ENCODE data around the gene ENC1. TPM values are rescaled to one million over a fixed set of nuclear protein-coding genes. Genes with fewer than 3 reads are reported as not detected.

The ENC1 gene
- total and polyA plus RNA-seq, 2 of the 4 experiments (the other 2 are of a cell fraction), result 25.6 to 70.8 TPM

DNA sequence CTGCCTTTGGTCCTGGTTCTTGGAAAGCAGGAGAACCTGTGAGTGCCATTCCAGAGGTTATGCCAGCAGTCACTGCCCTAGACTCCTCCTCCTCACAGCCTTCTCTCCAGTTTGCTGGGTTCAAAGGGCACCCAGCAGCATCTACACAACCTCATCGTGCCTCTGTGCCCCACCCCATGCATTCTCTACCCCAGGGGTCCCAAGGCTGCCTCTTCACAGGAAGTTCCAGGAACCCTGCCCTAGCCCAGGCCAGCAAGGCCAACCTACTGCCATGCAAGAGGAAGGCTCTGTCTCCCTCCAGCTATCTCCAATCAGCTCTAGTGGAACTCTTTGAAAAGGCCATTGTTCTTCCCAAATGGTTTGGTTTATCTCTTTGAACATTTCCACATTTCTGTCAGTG is 21.2 kb downstream of the ENC1 start:
- POLR2A ChIA-PET (ENCODE audit: unreplicated experiment), result no interaction called here
- dilution Hi-C loops (cut with HindIII; ENCODE audit: low sequenced_read_pairs, unreplicated experiment), result no loop called here
- H3K18ac ChIP-seq (ENCODE audit: low read depth, low read length), result no peak overlapping the region

More for the DNA sequence above, 21.2 kb downstream of the ENC1 start:
- H3K79me1 ChIP-seq (ENCODE audit: low read depth in 1 of 2, low read length in 2 of 2), result no peaks in the 10 kb centered on the region
- TF ChIP-seq CHD1 (IDR thresholded peaks at IDR 0.05; ENCODE audit: low read depth, low read length) (no peak), CEBPB (IDR thresholded peaks at IDR 0.05; ENCODE audit: low read depth, low read length) (no peak), USF2 (IDR thresholded peaks at IDR 0.05; ENCODE audit: low read depth, low read length) (no peak), RCOR1 (IDR thresholded peaks at IDR 0.05; ENCODE audit: insufficient replicate concordance, low read length) (no peak), RAD21 (IDR thresholded peaks at IDR 0.05; ENCODE audit: low read length) (no peak), FOS (IDR thresholded peaks at IDR 0.05; ENCODE audit: low read depth, low read length) (no peak), NFE2L2 (IDR thresholded peaks at IDR 0.05; ENCODE audit: low read depth, low read length) (no peak), MAZ (IDR thresholded peaks at IDR 0.05; ENCODE audit: borderline replicate concordance, low read depth, low read length) (no peak), CTCF (conservative IDR thresholded peaks at IDR 0.05; ENCODE audit: low read depth, low read length) (no peak), POLR2A (IDR thresholded peaks at IDR 0.05; ENCODE audit: low read depth, low read length) (no peak)
- TF ChIP-seq, protein P1, sequence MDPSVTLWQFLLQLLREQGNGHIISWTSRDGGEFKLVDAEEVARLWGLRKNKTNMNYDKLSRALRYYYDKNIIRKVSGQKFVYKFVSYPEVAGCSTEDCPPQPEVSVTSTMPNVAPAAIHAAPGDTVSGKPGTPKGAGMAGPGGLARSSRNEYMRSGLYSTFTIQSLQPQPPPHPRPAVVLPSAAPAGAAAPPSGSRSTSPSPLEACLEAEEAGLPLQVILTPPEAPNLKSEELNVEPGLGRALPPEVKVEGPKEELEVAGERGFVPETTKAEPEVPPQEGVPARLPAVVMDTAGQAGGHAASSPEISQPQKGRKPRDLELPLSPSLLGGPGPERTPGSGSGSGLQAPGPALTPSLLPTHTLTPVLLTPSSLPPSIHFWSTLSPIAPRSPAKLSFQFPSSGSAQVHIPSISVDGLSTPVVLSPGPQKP (IDR thresholded peaks at IDR 0.05; ENCODE audit: borderline replicate concordance, low read depth, low read length), result no peak
- no peaks in the 10 kb centered on the region for H4K20me1 ChIP-seq (ENCODE audit: insufficient read depth, low read length)
- BruUV-seq (replicated peaks), result no TSS peak
- peak overlapping the region; percentile 24; the same call in 1 of the 2 replicates for H2AK5ac ChIP-seq (ENCODE audit: low read depth, low read length)
- no peak overlapping the region for H2AK9ac ChIP-seq (replicated peaks; ENCODE audit: low read depth, low read length, poor library complexity)
- H3K56ac ChIP-seq (ENCODE audit: extremely low read depth, insufficient read depth, low read length), result no peak overlapping the region
- H3K27me3 ChIP-seq (ENCODE audit: control insufficient read depth, insufficient read depth, low read length), result peaks cover 6% of the 10 kb centered on the region
- intact Hi-C loops (cut with micrococcal nuclease), result no loop called here
- H2AFZ ChIP-seq (replicated peaks; ENCODE audit: low read length, poor library complexity), result no peak overlapping the region
- no peak overlapping the region for H4K91ac ChIP-seq (ENCODE audit: insufficient read depth, low read depth, low read length)
- H2BK20ac ChIP-seq (ENCODE audit: low read depth, low read length), result no peak overlapping the region
- in situ Hi-C loops (cut with MboI; ENCODE audit: low sequenced_read_pairs), result no loop called here
- H3K4me1 ChIP-seq (ENCODE audit: control insufficient read depth, insufficient read depth, low read length), result no peaks in the 10 kb centered on the region; the same call in 1 of the 2 replicates
- H3K14ac ChIP-seq (replicated peaks; ENCODE audit: low read depth, low read length), result no peak overlapping the region
- WGBS, 2 experiments (ENCODE audit: extremely low coverage in 2 of 2, insufficient read length in 1 of 2), result 33% methylated on average over 1 of the region's 1 CpG; no CpG with 5 or more reads in 1 of the 2 experiments
- no peak overlapping the region for H3K4me3 ChIP-seq (ENCODE audit: insufficient read depth, low read depth, low read length)
- no peak overlapping the region for H2BK5ac ChIP-seq (ENCODE audit: low read depth, low read length, poor library complexity, severe bottlenecking)
- CTCF ChIA-PET, result no interaction called here
- DNase-seq (no peak), ATAC-seq (ENCODE audit: low read depth) (no peak)
- no peaks in the 10 kb centered on the region for H3K9me3 ChIP-seq (ENCODE audit: control insufficient read depth, insufficient read depth, low read length)
- no peak overlapping the region for H3K4ac ChIP-seq (ENCODE audit: low read depth, low read length)
- no peak overlapping the region for H4K8ac ChIP-seq (ENCODE audit: low read depth in 2 of 2, low read length in 2 of 2)
- H2BK120ac ChIP-seq (ENCODE audit: low read depth, low read length), result no peak overlapping the region
- no peak overlapping the region for H3K23ac ChIP-seq (ENCODE audit: low read depth, low read length)
- H3K4me2 ChIP-seq (ENCODE audit: low read depth, low read length), result no peak overlapping the region
- H3K9ac ChIP-seq (ENCODE audit: low read depth, low read length), result no peak overlapping the region
- no peak overlapping the region for H2BK15ac ChIP-seq (ENCODE audit: low read depth, low read length)
- no peak overlapping the region for H4K5ac ChIP-seq (ENCODE audit: low read depth, low read length)
- no peak overlapping the region for H3K27ac ChIP-seq (ENCODE audit: insufficient read depth, low read length)
- H3K36me3 ChIP-seq (ENCODE audit: control insufficient read depth, insufficient read depth, low read length), result no peaks in the 10 kb centered on the region
- H3K9me1 ChIP-seq (ENCODE audit: insufficient read depth, low read length), result no peaks in the 10 kb centered on the region; the same call in 1 of the 2 replicates

Measured in IMR-90 (cell line).